Pancreas (tissue), 10 donors: Measurements from ENCODE around the gene RGS7. TPM values are rescaled to one million over a fixed set of nuclear protein-coding genes. Genes with fewer than 3 reads are reported as not detected.

Source experiments
- ATAC-seq, 4 donors: fragments of 200-7000 bp; cut with Tn5 transposase; one replicate each; pipeline versions ENCODE4 v1.8.0 to v1.9.1; 2020; ENCODE audit warnings: mild to moderate bottlenecking in 4 of 4, moderate library complexity in 4 of 4
- DNase-seq, 6 donors: peaks; one replicate each; pipeline ENCODE4 v3.0.0-alpha.2; 2020
- FAIRE-seq: peaks from 2 replicates; lab custom pipeline; 2012; peaks lifted over from hg19 to GRCh38; lab: Jason Lieb, UNC
- H3K27ac ChIP-seq, 4 donors: fragments of 200-600 bp; sonication (generic); 1 replicate in 3 of 4; 2 replicates in 1 of 4; pipeline versions ENCODE4 v1.5.0 to v1.8.0; 2020
- H3K27me3 ChIP-seq, 4 donors: fragments of 200-600 bp; one replicate each; pipeline ENCODE4 v1.8.0; 2021
- H3K36me3 ChIP-seq, 3 donors: fragments of 200-600 bp; sonication (generic) in 1 of 3; one replicate each; pipeline versions ENCODE4 v1.5.0 to v1.8.0; 2020 to 2021
- H3K4me1 ChIP-seq, 3 donors: fragments of 200-600 bp; one replicate each; pipeline ENCODE4 v1.8.0; 2021
- H3K4me3 ChIP-seq, 4 donors: fragments of 200-600 bp; sonication (generic) in 2 of 4; one replicate each; pipeline versions ENCODE4 v1.5.0 to v1.8.0; 2020 to 2021
- H3K9me3 ChIP-seq, 4 donors: fragments of 200-600 bp; one replicate each; pipeline ENCODE4 v1.8.0; 2021
- WGBS, 2 donors: extraction: QIAGEN DNeasy Blood & Tissue Kit; methylation state at CpG; one replicate each; pipeline ENCODE4 v1.1.7; 2013; 5-methylcytosine and 5-hydroxymethylcytosine counted together
- intact Hi-C, 3 donors: fragments of 100-400 bp; cut with DNase I; formaldehyde crosslinking; loops; one replicate each; pipeline versions ENCODE4 v1.11.1 to v1.14.2; 2022
- polyA plus RNA-seq, 2 donors: library from polyadenylated mRNA; stranded (reverse); fragments of 200-250 nt; gene quantifications; one replicate each; pipeline ENCODE4 v1.2.3, GENCODE V29; 2013
- total RNA-seq, 6 donors: library from RNA; stranded (reverse); fragmentation: NEBNext Ultra II Directional in 4 of 6; extraction: Animal tissue kit (Norgen Biotek cat#: 25700) in 4 of 6; gene quantifications; one replicate each; pipeline versions ENCODE4 v1.2.1 to v1.2.4, GENCODE V29; 2021 to 2023
- TF ChIP-seq, protein P1 (sequence below), 4 donors: fragments of 200-600 bp; sonication (generic) in 3 of 4; IDR thresholded peaks; one replicate each; pipeline versions ENCODE4 v1.5.0 to v1.8.0; 2021; ENCODE audit warnings: antibody characterized with exemption in 4 of 4
- donor health status: healthy with polysubstance abuse.
- donor health status: DM: no; HTN: no; CAD: no; lungs with moderate emphysema.
- donor health status: DM: no; HTN: no; CAD: no.
- donor health status: control.
- donor health status: control.
- donor health status: Bipolar disorder and iron deficiency.
- donor health status: DM: yes; HTN: yes; CAD: no.
- donor health status: DM: no; HTN: no; CAD: no.
- donor health status: DM: no; HTN: no; CAD: no.
- donor health status: DM: yes; HTN: yes; CAD: no.

RGS7 gene
- total and polyA plus RNA-seq, 8 donors = 0.08 to 4.2 (median 0.33) TPM

GRCh38 chr1:241202401-241202800 lies 154.6 kb downstream of the RGS7 start:
- no peaks in the 10 kb centered on the region for H3K9me3 ChIP-seq
- no peak for DNase-seq
- ATAC-seq = peak; percentile 40 to 59 (median 56)
- no peak for FAIRE-seq
- TF ChIP-seq, protein P1, sequence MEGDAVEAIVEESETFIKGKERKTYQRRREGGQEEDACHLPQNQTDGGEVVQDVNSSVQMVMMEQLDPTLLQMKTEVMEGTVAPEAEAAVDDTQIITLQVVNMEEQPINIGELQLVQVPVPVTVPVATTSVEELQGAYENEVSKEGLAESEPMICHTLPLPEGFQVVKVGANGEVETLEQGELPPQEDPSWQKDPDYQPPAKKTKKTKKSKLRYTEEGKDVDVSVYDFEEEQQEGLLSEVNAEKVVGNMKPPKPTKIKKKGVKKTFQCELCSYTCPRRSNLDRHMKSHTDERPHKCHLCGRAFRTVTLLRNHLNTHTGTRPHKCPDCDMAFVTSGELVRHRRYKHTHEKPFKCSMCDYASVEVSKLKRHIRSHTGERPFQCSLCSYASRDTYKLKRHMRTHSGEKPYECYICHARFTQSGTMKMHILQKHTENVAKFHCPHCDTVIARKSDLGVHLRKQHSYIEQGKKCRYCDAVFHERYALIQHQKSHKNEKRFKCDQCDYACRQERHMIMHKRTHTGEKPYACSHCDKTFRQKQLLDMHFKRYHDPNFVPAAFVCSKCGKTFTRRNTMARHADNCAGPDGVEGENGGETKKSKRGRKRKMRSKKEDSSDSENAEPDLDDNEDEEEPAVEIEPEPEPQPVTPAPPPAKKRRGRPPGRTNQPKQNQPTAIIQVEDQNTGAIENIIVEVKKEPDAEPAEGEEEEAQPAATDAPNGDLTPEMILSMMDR (IDR thresholded peaks at IDR 0.05) = no peak
- intact Hi-C loops = no loop called here
- 33 to 35% methylated on average over 4 of the region's 4 CpGs for WGBS, 2 donors
- H3K4me3 ChIP-seq = no peak overlapping the region
- H3K36me3 ChIP-seq = no peaks in the 10 kb centered on the region
- no peak overlapping the region for H3K27ac ChIP-seq
- peaks cover 0 to 4% (median 0%) of the 10 kb centered on the region in 3 donors for H3K4me1 ChIP-seq
- peaks cover 0 to 5% (median 0%) of the 10 kb centered on the region in 4 donors for H3K27me3 ChIP-seq

- Histone ChIP-seq H3K27me3 (no peaks in the 10 kb centered on the region), H3K36me3 (no peaks in the 10 kb centered on the region), H3K27ac (no peak overlapping the region), H3K4me1 (peaks cover 0 to 7% (median 5%) of the 10 kb centered on the region in 3 donors), H3K4me3 (no peak overlapping the region), H3K9me3 (no peaks in the 10 kb centered on the region)
- intact Hi-C loops = no loop called here
- TF ChIP-seq, protein P1 (IDR thresholded peaks at IDR 0.05) = no peak
- no peak for ATAC-seq
- no peak for FAIRE-seq
- WGBS, 2 donors = 75 to 84% methylated on average over 8 of the region's 8 CpGs
- DNase-seq = no peak
These were observed 170.3 kb downstream of the RGS7 start for GRCh38 chr1:241186716-241187115.

DNA sequence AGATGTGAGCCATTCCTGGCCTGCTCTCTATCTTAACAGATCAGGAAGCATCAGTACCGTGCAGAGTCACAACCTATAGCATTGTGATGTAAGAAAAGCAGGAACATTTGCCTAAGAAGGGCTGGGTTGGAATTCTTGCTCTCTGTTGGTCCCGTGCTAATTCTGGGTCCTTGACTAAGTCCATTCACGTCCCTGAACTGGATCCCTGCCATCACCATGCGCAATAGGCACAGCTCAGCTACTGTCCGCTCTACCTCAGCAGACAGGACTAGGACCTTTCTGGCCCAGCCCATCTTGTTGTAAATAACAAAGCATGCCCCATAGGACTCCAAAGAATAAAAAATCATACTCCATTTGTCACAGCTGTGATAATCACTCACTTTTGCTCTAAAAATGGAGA lies 175.0 kb downstream of the RGS7 start:
- no peak overlapping the region for H3K4me3 ChIP-seq
- TF ChIP-seq, protein P1 (IDR thresholded peaks at IDR 0.05) = no peak
- H3K27me3 ChIP-seq = no peaks in the 10 kb centered on the region
- DNase-seq = no peak
- no peaks in the 10 kb centered on the region for H3K36me3 ChIP-seq
- H3K9me3 ChIP-seq = no peaks in the 10 kb centered on the region
- no peak for FAIRE-seq
- H3K4me1 ChIP-seq = no peaks in the 10 kb centered on the region
- no peak overlapping the region for H3K27ac ChIP-seq
- intact Hi-C loops = no loop called here
- ATAC-seq = no peak
- 82 to 88% methylated on average over 5 of the region's 5 CpGs for WGBS, 2 donors

DNA sequence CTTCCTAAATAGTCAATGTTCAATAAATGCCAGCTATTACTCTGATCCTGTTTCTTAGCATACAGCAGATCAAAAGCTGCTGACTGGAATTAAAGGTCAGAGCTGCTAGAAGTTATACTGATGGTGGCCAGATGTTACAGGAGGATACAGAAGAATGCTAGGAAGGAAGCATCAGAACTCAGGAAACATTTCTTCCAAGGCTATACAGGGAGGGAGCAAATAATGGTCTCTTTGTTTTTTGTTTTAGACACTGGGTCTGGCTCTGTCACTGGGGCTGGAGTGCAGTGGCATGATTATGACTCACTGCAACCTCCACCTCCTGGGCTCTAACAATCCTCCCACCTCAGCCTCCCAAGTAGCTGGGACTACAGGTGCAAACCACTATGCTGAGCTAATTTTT lies 175.5 kb downstream of the RGS7 start:
- Histone ChIP-seq H3K27ac (no peak overlapping the region), H3K4me1 (no peaks in the 10 kb centered on the region), H3K4me3 (no peak overlapping the region), H3K36me3 (no peaks in the 10 kb centered on the region), H3K27me3 (no peaks in the 10 kb centered on the region), H3K9me3 (no peaks in the 10 kb centered on the region)
- ATAC-seq (no peak), DNase-seq (no peak), FAIRE-seq (no peak)
- TF ChIP-seq, protein P1 (IDR thresholded peaks at IDR 0.05) = no peak
- intact Hi-C loops = no loop called here

GRCh38 chr1:241180569-241180968 lies 176.4 kb downstream of the RGS7 start:
- no peaks in the 10 kb centered on the region for H3K4me1 ChIP-seq
- no peak for FAIRE-seq
- TF ChIP-seq, protein P1 (IDR thresholded peaks at IDR 0.05) = no peak
- 65 to 76% methylated on average over 4 of the region's 4 CpGs for WGBS, 2 donors
- H3K27me3 ChIP-seq = no peaks in the 10 kb centered on the region
- H3K9me3 ChIP-seq = no peaks in the 10 kb centered on the region
- H3K27ac ChIP-seq = no peak overlapping the region
- no peak for ATAC-seq
- no peaks in the 10 kb centered on the region for H3K36me3 ChIP-seq
- DNase-seq = no peak
- intact Hi-C loops = no loop called here
- no peak overlapping the region for H3K4me3 ChIP-seq
